Measurements from ENCODE around the gene SUN3. TPM values are rescaled to one million over a fixed set of nuclear protein-coding genes. Genes with fewer than 3 reads are reported as not detected.
A peak's percentile ranks its signal among the peaks of the same experiment; 100 is the strongest.
"Not testable (repeated sequence)": the region's sequence is repeated elsewhere in the genome, so short reads cannot be mapped to it uniquely, and the experiment has no call there.

The SUN3 gene
- total RNA-seq, 4 donors from 2014 or later, result not detected

DNA sequence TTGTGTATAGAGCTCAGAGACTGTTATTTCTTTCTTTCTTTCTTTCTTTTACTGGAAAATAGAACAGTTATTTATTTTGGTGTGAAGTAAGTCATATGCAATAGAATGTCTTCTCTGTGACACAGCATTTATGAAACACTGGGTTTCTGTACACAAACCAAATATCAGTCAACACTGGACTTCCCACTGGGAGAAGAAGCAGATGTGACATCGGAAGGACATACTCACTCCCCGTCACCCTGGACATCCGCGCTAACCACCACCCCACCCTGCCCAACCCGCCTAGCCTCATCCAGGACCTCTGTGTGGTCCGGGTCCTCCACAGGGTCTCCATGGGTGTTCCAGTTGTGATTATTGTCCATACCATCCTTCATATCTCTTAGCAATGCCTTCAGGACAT, 22.0 kb downstream of the SUN3 start:
- H3K27ac ChIP-seq, result no peak overlapping the region
- DNase-seq (ENCODE audit: low spot score in 2 of 2), result no peak
- H3K27me3 ChIP-seq, result no peaks in the 10 kb centered on the region
- no peak overlapping the region for H3K4me3 ChIP-seq
- no peaks in the 10 kb centered on the region for H3K4me1 ChIP-seq
- H3K9me3 ChIP-seq, result no peaks in the 10 kb centered on the region
- TF ChIP-seq POLR2A (IDR thresholded peaks at IDR 0.05) (no peak), EP300 (IDR thresholded peaks at IDR 0.05) (no peak)
- TF ChIP-seq, protein P1, sequence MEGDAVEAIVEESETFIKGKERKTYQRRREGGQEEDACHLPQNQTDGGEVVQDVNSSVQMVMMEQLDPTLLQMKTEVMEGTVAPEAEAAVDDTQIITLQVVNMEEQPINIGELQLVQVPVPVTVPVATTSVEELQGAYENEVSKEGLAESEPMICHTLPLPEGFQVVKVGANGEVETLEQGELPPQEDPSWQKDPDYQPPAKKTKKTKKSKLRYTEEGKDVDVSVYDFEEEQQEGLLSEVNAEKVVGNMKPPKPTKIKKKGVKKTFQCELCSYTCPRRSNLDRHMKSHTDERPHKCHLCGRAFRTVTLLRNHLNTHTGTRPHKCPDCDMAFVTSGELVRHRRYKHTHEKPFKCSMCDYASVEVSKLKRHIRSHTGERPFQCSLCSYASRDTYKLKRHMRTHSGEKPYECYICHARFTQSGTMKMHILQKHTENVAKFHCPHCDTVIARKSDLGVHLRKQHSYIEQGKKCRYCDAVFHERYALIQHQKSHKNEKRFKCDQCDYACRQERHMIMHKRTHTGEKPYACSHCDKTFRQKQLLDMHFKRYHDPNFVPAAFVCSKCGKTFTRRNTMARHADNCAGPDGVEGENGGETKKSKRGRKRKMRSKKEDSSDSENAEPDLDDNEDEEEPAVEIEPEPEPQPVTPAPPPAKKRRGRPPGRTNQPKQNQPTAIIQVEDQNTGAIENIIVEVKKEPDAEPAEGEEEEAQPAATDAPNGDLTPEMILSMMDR (IDR thresholded peaks at IDR 0.05), result no peak
- no peaks in the 10 kb centered on the region for H3K36me3 ChIP-seq
- WGBS, 2 donors, result 74 to 91% methylated on average over 6 of the region's 6 CpGs

GRCh38 chr7:48004638-48005037, 24.3 kb downstream of the SUN3 start:
- H3K4me3 ChIP-seq, result no peak overlapping the region
- H3K9me3 ChIP-seq, result no peaks in the 10 kb centered on the region
- 33 to 34% methylated on average over 5 of the region's 5 CpGs for WGBS, 2 donors
- no peaks in the 10 kb centered on the region for H3K36me3 ChIP-seq
- TF ChIP-seq POLR2A (IDR thresholded peaks at IDR 0.05) (no peak), EP300 (IDR thresholded peaks at IDR 0.05) (no peak)
- TF ChIP-seq, protein P1 (IDR thresholded peaks at IDR 0.05), result no peak
- H3K27me3 ChIP-seq, result no peaks in the 10 kb centered on the region
- no peak for DNase-seq (ENCODE audit: low spot score in 2 of 2)
- no peaks in the 10 kb centered on the region for H3K4me1 ChIP-seq
- H3K27ac ChIP-seq, result no peak overlapping the region

DNA sequence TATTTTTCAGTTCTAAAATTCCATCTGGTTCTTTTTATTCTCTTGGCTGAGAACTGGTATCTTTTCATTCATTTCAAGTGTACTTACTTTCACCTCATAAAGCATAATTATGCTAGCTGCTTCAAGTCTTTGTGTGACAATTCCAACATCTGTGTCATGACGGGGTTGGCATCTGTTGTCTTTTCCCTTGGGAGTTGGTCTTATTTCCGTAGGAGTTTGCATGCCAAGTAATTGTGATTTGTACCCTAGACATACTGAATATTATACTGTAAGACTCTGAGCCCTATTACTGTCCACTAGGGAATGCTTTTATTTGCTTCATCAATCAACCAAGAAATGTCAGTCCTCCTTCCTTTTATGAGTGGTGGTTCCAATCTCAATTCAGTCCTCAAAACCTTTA, 24.9 kb downstream of the SUN3 start:
- DNase-seq (ENCODE audit: low spot score in 2 of 2), result no peak
- WGBS, 2 donors, result 44 to 47% methylated on average over 2 of the region's 2 CpGs
- Histone ChIP-seq H3K4me3 (no peak overlapping the region), H3K4me1 (no peaks in the 10 kb centered on the region), H3K27me3 (no peaks in the 10 kb centered on the region), H3K9me3 (no peaks in the 10 kb centered on the region), H3K27ac (no peak overlapping the region), H3K36me3 (no peaks in the 10 kb centered on the region)
- TF ChIP-seq, protein P1 (IDR thresholded peaks at IDR 0.05), result no peak
- no peak for TF ChIP-seq EP300 (IDR thresholded peaks at IDR 0.05)
- TF ChIP-seq POLR2A (IDR thresholded peaks at IDR 0.05), result no peak

DNA sequence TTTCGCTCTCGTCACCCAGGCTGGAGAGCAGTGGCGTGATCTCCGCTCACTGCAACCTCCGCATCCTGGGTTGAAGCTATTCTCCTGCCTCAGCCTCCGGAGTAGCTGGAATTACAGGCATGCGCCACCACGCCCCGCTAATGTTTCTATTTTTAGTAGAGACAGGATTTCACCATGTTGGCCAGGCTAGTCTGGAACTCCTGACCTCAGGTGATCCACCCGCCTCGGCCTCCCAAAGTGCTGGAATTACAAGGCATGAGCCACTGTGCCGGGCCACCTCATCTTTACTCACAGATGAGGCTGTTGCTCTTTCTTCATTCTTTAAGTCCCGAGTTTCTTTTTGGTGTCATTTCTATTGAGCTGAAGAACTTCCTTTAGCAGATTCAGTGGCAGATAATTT, 28.7 kb downstream of the SUN3 start:
- not testable (repeated sequence) for H3K9me3 ChIP-seq; DNase-seq (ENCODE audit: low spot score in 2 of 2); H3K4me3 ChIP-seq; H3K27ac ChIP-seq; H3K36me3 ChIP-seq; H3K27me3 ChIP-seq; H3K4me1 ChIP-seq
- 88% methylated on average over 13 of the region's 13 CpGs for whole genome bisulfite sequencing, 2 donors

DNA sequence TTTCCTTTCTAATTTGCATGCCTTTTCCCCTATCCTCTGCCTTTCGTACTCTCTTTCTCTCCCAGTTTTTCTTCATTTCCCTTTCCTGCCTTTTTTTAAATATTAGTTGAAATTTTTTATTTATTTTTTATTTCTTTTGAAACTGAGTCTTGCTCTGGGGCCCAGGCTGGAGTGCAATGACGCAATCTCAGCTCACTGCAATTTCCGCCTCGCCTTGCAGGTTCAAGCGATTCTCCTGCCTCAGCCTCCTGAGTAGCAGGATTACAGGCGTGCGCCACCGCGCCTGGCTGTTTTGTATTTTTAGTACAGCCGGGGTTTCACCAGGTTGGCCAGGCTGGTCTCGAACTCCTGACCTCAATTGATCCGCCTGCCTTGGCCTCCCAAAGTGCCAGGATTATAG, 29.5 kb downstream of the SUN3 start:
- Histone ChIP-seq H3K4me3 (no peak overlapping the region), H3K9me3 (no peaks in the 10 kb centered on the region), H3K36me3 (no peaks in the 10 kb centered on the region), H3K27ac (no peak overlapping the region), H3K27me3 (no peaks in the 10 kb centered on the region), H3K4me1 (no peaks in the 10 kb centered on the region)
- 95 to 96% methylated on average over 12 of the region's 12 CpGs for WGBS, 2 donors
- DNase-seq (ENCODE audit: low spot score in 2 of 2), result no peak
- TF ChIP-seq EP300 (IDR thresholded peaks at IDR 0.05), result no peak
- TF ChIP-seq, protein P1 (IDR thresholded peaks at IDR 0.05), result no peak
- TF ChIP-seq POLR2A (IDR thresholded peaks at IDR 0.05), result no peak

- peak overlapping the region in 3 of 4 donors; percentile 37 to 72 (median 37) for H3K27ac ChIP-seq
- no peaks in the 10 kb centered on the region for H3K9me3 ChIP-seq
- peak overlapping the region in 2 of 4 donors; percentile 56 to 59 for H3K4me3 ChIP-seq
- 75 to 84% methylated on average over 3 of the region's 3 CpGs for WGBS, 2 donors
- TF ChIP-seq POLR2A (IDR thresholded peaks at IDR 0.05) (no peak), EP300 (IDR thresholded peaks at IDR 0.05) (no peak)
- TF ChIP-seq, protein P1 (IDR thresholded peaks at IDR 0.05), result no peak
- peaks cover 0 to 11% (median 0%) of the 10 kb centered on the region in 4 donors for H3K4me1 ChIP-seq
- no peaks in the 10 kb centered on the region for H3K27me3 ChIP-seq
- H3K36me3 ChIP-seq, result no peaks in the 10 kb centered on the region
- no peak for DNase-seq (ENCODE audit: low spot score in 2 of 2)
These were observed 36.5 kb downstream of the SUN3 start for GRCh38 chr7:47992446-47992845.

All from tibial nerve (tissue), 4 donors.